ENCODE measurements around the gene DMBT1. TPM values are rescaled to one million over a fixed set of nuclear protein-coding genes. Genes with fewer than 3 reads are reported as not detected.
A peak's percentile ranks its signal among the peaks of the same experiment; 100 is the strongest.

DMBT1 gene
- total and polyA plus RNA-seq, 2 donors from 2014 or later, result 0.06 TPM; not detected in 1

- H3K9ac ChIP-seq (ENCODE audit: low read length in 3 of 3), result no peak overlapping the region
- no peaks in the 10 kb centered on the region for H3K36me3 ChIP-seq (ENCODE audit: control insufficient read depth in 2 of 3, insufficient read depth in 3 of 3, low read length in 3 of 3)
- no peaks in the 10 kb centered on the region for H3K4me1 ChIP-seq (ENCODE audit: control insufficient read depth in 2 of 3, insufficient read depth in 2 of 3, low read depth in 1 of 3, low read length in 3 of 3)
- intact Hi-C loops (cut with DNase I), result no loop called here
- no peak for TF ChIP-seq CTCF (IDR thresholded peaks at IDR 0.05; ENCODE audit: borderline replicate concordance, extremely low read depth, insufficient read depth)
- DNase-seq, result no peak
- H3K27ac ChIP-seq (ENCODE audit: low read depth in 2 of 2, low read length in 2 of 2), result no peak overlapping the region
- no peak overlapping the region for H3K4me3 ChIP-seq (ENCODE audit: low read length in 3 of 3)
- no peaks in the 10 kb centered on the region for H3K9me3 ChIP-seq (ENCODE audit: control insufficient read depth in 2 of 3, insufficient read depth in 1 of 3, low read length in 3 of 3)
- no peaks in the 10 kb centered on the region for H3K27me3 ChIP-seq (ENCODE audit: control insufficient read depth, insufficient read depth, low read length)
- no peak for FAIRE-seq
These were observed 110.8 kb downstream of the DMBT1 start for GRCh38 chr10:122671355-122671754.

- Histone ChIP-seq H3K4me1 (ENCODE audit: control insufficient read depth in 2 of 3, insufficient read depth in 2 of 3, low read depth in 1 of 3, low read length in 3 of 3) (no peaks in the 10 kb centered on the region), H3K9me3 (ENCODE audit: control insufficient read depth in 2 of 3, insufficient read depth in 1 of 3, low read length in 3 of 3) (no peaks in the 10 kb centered on the region), H3K9ac (ENCODE audit: low read length in 3 of 3) (no peak overlapping the region), H3K27ac (ENCODE audit: low read depth in 2 of 2, low read length in 2 of 2) (no peak overlapping the region), H3K27me3 (ENCODE audit: control insufficient read depth, insufficient read depth, low read length) (no peaks in the 10 kb centered on the region), H3K36me3 (ENCODE audit: control insufficient read depth in 2 of 3, insufficient read depth in 3 of 3, low read length in 3 of 3) (no peaks in the 10 kb centered on the region), H3K4me3 (ENCODE audit: low read length in 3 of 3) (no peak overlapping the region)
- DNase-seq, result no peak
- intact Hi-C loops (cut with DNase I), result no loop called here
- TF ChIP-seq CTCF (IDR thresholded peaks at IDR 0.05; ENCODE audit: borderline replicate concordance, extremely low read depth, insufficient read depth), result no peak
- FAIRE-seq, result no peak
These were observed 112.1 kb downstream of the DMBT1 start for GRCh38 chr10:122672655-122673054.

- intact Hi-C loops (cut with DNase I), result no loop called here
- H3K9me3 ChIP-seq (ENCODE audit: control insufficient read depth in 2 of 3, insufficient read depth in 1 of 3, low read length in 3 of 3), result no peaks in the 10 kb centered on the region
- H3K4me1 ChIP-seq (ENCODE audit: control insufficient read depth in 2 of 3, insufficient read depth in 2 of 3, low read depth in 1 of 3, low read length in 3 of 3), result no peaks in the 10 kb centered on the region
- H3K27ac ChIP-seq (ENCODE audit: low read depth in 2 of 2, low read length in 2 of 2), result no peak overlapping the region
- no peak for TF ChIP-seq CTCF (IDR thresholded peaks at IDR 0.05; ENCODE audit: borderline replicate concordance, extremely low read depth, insufficient read depth)
- no peaks in the 10 kb centered on the region for H3K36me3 ChIP-seq (ENCODE audit: control insufficient read depth in 2 of 3, insufficient read depth in 3 of 3, low read length in 3 of 3)
- DNase-seq (peak in 1 of 5 donors; percentile 20), FAIRE-seq (no peak)
- no peaks in the 10 kb centered on the region for H3K27me3 ChIP-seq (ENCODE audit: control insufficient read depth, insufficient read depth, low read length)
- H3K4me3 ChIP-seq (ENCODE audit: low read length in 3 of 3), result no peak overlapping the region
- H3K9ac ChIP-seq (ENCODE audit: low read length in 3 of 3), result no peak overlapping the region
These were observed 112.7 kb downstream of the DMBT1 start for GRCh38 chr10:122673269-122673668.

- H3K4me1 ChIP-seq (ENCODE audit: control insufficient read depth in 2 of 3, insufficient read depth in 2 of 3, low read depth in 1 of 3, low read length in 3 of 3), result no peaks in the 10 kb centered on the region
- no peaks in the 10 kb centered on the region for H3K9me3 ChIP-seq (ENCODE audit: control insufficient read depth in 2 of 3, insufficient read depth in 1 of 3, low read length in 3 of 3)
- DNase-seq, result no peak
- TF ChIP-seq CTCF (IDR thresholded peaks at IDR 0.05; ENCODE audit: borderline replicate concordance, extremely low read depth, insufficient read depth), result no peak
- no peak overlapping the region for H3K27ac ChIP-seq (ENCODE audit: low read depth in 2 of 2, low read length in 2 of 2)
- intact Hi-C loops (cut with DNase I), result no loop called here
- FAIRE-seq, result no peak
- H3K4me3 ChIP-seq (ENCODE audit: low read length in 3 of 3), result no peak overlapping the region
- H3K27me3 ChIP-seq (ENCODE audit: control insufficient read depth, insufficient read depth, low read length), result no peaks in the 10 kb centered on the region
- H3K36me3 ChIP-seq (ENCODE audit: control insufficient read depth in 2 of 3, insufficient read depth in 3 of 3, low read length in 3 of 3), result no peaks in the 10 kb centered on the region
- no peak overlapping the region for H3K9ac ChIP-seq (ENCODE audit: low read length in 3 of 3)
These were observed 113.2 kb downstream of the DMBT1 start for GRCh38 chr10:122673731-122674130.
